Sigmoid colon (tissue), 4 donors: Measurements from ENCODE around the gene DDX1.

ENCODE experiments used
- EP300 ChIP-seq, 4 donors: sonication (generic); formaldehyde crosslinking; IDR thresholded peaks; one replicate each; pipeline ENCODE4 v1.6.1; 2017; ENCODE audit warnings: antibody characterized with exemption in 4 of 4
- POLR2A ChIP-seq, 2 donors: fragments of 450-650 bp; IDR thresholded peaks; one replicate each; pipeline ENCODE4 v1.6.1; 2016; ENCODE audit warnings: antibody characterized with exemption in 2 of 2, mild to moderate bottlenecking in 2 of 2, moderate library complexity in 2 of 2
- POLR2AphosphoS5 ChIP-seq, 4 donors: sonication (generic); formaldehyde crosslinking; IDR thresholded peaks; one replicate each; pipeline ENCODE4 v1.6.1; 2017; ENCODE audit warnings: antibody characterized with exemption in 4 of 4
- TF ChIP-seq, protein P1 (sequence below), 4 experiments: fragments of 450-650 bp in 3 of 4; fragments of 200-600 bp in 1 of 4; IDR thresholded peaks; one replicate each; pipeline ENCODE4 v1.5.1; 2016 to 2019; ENCODE audit warnings: antibody characterized with exemption in 4 of 4, mild to moderate bottlenecking in 3 of 4, moderate library complexity in 2 of 4

DNA sequence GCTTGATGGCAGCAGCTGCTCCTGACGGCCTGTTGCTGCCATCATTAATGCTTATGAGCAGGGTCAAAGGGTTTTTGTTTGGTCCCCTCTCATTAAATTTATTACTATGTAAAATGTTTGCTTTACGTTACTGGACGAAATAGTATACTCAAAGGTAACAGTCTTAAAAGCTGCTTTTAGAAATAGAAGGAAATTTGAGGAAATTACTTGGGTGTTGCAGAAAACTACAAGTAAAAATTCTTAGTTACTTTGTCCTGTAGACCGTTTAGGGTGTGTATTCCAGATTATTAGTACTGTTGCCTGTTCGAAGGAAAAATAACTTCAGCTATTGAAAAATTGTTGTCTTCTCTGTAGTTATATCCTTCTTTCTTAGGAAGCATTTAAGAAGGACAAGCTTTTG lies 27.8 kb downstream of the DDX1 start:
- TF ChIP-seq, protein P1, sequence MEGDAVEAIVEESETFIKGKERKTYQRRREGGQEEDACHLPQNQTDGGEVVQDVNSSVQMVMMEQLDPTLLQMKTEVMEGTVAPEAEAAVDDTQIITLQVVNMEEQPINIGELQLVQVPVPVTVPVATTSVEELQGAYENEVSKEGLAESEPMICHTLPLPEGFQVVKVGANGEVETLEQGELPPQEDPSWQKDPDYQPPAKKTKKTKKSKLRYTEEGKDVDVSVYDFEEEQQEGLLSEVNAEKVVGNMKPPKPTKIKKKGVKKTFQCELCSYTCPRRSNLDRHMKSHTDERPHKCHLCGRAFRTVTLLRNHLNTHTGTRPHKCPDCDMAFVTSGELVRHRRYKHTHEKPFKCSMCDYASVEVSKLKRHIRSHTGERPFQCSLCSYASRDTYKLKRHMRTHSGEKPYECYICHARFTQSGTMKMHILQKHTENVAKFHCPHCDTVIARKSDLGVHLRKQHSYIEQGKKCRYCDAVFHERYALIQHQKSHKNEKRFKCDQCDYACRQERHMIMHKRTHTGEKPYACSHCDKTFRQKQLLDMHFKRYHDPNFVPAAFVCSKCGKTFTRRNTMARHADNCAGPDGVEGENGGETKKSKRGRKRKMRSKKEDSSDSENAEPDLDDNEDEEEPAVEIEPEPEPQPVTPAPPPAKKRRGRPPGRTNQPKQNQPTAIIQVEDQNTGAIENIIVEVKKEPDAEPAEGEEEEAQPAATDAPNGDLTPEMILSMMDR (IDR thresholded peaks at IDR 0.05) = no peak
- TF ChIP-seq EP300 (IDR thresholded peaks at IDR 0.05) (no peak), POLR2A (IDR thresholded peaks at IDR 0.05) (no peak), POLR2AphosphoS5 (IDR thresholded peaks at IDR 0.05) (no peak)
